Measurements from ENCODE around the gene TRIB2.

Gene TRIB2

DNA sequence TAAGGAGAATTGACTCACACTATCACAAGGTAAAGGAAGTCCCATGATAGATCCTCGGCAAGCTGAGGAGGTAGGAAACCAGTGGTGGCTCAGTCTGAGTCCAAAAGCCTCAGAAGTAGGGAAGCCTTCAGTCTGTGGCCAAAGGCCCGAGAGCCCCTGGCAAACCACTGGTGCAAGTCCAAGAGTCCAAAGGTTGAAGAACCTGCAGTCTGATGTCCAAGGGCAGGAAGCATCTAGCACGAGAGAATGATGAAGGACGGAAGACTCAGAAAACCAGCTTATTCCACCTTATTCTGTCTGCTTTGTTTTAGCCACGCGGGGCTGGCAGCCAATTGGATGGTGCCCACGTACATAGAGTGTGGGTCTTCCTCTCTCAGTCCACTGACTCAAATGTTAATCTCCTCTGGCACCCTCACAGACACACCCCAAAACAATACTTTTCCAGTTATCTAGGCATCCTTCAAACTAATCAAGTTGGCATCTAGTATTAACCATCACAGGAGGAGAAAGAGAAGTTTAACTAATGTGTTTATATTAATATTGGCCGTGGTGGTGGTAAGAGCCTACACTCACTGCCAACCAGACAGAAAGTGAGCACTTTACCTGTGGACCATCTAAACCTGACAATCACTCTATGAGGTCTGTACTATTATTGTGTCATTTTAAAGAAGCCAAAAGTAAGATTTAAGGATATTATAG is 8.1 kb upstream of the TRIB2 start:
- DNase-seq (ENCODE audit: insufficient read length, low spot score) = no peak
- TF ChIP-seq, protein P1, sequence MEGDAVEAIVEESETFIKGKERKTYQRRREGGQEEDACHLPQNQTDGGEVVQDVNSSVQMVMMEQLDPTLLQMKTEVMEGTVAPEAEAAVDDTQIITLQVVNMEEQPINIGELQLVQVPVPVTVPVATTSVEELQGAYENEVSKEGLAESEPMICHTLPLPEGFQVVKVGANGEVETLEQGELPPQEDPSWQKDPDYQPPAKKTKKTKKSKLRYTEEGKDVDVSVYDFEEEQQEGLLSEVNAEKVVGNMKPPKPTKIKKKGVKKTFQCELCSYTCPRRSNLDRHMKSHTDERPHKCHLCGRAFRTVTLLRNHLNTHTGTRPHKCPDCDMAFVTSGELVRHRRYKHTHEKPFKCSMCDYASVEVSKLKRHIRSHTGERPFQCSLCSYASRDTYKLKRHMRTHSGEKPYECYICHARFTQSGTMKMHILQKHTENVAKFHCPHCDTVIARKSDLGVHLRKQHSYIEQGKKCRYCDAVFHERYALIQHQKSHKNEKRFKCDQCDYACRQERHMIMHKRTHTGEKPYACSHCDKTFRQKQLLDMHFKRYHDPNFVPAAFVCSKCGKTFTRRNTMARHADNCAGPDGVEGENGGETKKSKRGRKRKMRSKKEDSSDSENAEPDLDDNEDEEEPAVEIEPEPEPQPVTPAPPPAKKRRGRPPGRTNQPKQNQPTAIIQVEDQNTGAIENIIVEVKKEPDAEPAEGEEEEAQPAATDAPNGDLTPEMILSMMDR (IDR thresholded peaks at IDR 0.05; ENCODE audit: insufficient read depth, missing control alignments) = no peak
- FAIRE-seq = no peak

DNA sequence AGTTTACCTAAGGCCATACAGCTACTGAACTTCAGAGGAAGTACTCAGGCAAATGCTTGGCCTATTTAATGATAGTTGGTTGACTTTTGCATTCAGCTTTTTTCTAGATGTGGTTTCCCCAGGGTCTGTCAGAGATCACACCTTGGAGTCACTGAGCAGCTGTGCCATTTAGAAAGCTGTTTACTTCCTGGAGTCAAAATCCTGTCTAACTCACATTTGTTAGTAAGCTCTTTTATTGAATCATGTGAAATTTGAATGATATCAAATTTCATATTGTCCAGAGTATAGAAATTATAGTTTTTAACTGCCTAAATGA is 7.6 kb upstream of the TRIB2 start:
- TF ChIP-seq, protein P1 (IDR thresholded peaks at IDR 0.05; ENCODE audit: insufficient read depth, missing control alignments) = no peak
- DNase-seq (ENCODE audit: insufficient read length, low spot score) (no peak), FAIRE-seq (no peak)

DNA sequence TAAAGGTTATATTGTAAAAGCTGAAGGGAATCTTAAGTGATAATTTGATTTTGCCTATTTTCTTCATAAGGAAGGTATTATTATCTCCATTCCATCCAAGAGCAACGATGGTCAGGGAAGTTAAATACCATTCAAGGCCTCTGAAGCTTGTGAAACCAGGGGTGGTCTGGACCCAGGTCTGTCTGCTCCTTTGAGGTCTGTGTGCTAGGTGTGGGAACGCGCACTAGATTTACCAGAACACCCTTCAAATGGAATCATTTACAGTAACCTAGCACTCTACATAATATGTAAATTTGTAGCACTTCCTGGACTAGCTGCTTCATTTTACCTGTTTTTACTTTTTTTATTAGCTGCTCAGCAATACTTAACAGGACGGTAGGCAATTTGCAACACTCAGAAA is 6.4 kb upstream of the TRIB2 start:
- DNase-seq (ENCODE audit: insufficient read length, low spot score) (no peak), FAIRE-seq (no peak)
- TF ChIP-seq, protein P1 (IDR thresholded peaks at IDR 0.05; ENCODE audit: insufficient read depth, missing control alignments) = no peak

DNA sequence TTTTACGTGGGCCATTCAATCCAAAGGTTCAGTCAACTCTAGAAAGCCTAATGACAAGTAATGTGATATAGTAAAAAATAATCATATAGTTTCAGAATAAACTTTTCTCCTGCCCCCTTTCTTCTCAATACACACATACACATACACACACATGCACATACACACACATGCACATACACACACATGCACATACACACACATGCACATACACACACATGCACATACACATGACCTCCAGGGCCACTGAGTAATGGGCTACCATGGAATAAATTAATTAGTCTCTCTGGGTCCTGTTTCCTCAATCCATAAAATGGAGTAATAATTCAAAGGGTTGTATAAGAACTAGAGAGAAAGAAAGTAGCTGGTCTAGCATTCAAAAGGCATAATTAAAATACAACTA is 5.4 kb upstream of the TRIB2 start:
- TF ChIP-seq, protein P1 (IDR thresholded peaks at IDR 0.05; ENCODE audit: insufficient read depth, missing control alignments) = no peak
- no peak for FAIRE-seq
- no peak for DNase-seq (ENCODE audit: insufficient read length, low spot score)

DNA sequence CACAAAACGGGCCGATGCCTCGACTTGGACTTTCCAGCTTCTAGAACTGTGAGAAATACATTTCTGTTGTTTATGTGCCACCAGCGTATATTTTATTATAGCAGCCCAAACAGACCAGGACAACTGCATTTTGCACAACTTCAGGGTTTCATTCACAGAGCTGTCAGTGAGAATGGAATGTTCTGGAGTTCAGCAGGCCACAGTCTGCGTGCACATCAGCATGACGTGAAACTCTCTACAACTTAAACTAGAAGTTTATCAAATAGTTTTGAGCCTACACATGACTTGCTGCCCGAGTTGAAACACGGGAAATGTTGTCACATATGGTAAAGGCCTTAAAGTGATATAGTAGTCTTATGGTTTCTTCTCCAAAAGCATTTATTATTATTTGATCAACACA is 3.9 kb upstream of the TRIB2 start:
- DNase-seq (ENCODE audit: insufficient read length, low spot score) (no peak), FAIRE-seq (no peak)
- TF ChIP-seq, protein P1 (IDR thresholded peaks at IDR 0.05; ENCODE audit: insufficient read depth, missing control alignments) = no peak

DNA sequence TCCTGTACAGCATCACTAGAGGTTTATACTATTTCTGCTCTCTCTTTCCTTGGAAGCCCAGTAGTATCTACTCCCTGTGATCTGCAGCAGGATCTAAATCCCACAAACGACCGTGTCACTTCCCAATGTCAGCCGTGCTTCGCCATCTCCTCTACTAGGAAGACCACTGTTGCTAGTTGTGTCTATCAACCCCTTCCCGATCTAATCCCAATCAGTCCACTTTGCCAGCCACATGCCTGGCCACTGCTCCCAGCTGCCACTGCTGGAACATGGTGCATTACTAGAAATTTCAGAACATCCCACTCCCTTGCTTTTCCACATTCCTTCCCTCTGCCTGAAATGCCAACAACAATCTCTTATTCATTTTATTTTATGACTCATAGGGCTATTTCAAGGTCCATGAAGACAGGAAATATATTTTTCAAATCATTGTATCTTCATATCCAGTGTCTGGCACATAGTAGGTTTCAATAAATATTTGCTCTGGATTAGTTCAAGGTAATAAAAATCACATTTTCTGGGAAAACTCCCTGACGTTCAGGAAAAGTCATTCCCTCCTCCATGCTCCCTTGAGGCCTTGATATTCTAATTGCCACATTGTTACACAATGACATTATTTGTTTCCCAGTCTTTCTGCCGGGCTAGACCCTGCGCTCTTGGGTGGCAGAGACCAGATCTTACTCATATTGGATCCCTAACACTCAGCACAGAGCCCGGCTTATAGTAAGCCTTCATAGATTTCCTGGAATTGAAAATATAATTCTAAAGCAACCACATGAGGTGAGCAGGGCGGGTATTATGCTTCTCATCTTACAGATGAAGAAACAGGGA is 2.1 kb upstream of the TRIB2 start:
- TF ChIP-seq, protein P1 (IDR thresholded peaks at IDR 0.05; ENCODE audit: insufficient read depth, missing control alignments) = no peak
- DNase-seq (ENCODE audit: insufficient read length, low spot score) = no peak
- no peak for FAIRE-seq
